Measurements from ENCODE around the gene TEKT2.

- TF ChIP-seq CTCF (IDR thresholded peaks at IDR 0.05) (no peak), POLR2A (IDR thresholded peaks at IDR 0.05) (no peak)
These were observed 43.7 kb upstream of the TEKT2 start for GRCh38 chr1:36040238-36040637.
